MCF 10A (cell line): ENCODE data around the gene NPAS1. TPM values are rescaled to one million over a fixed set of nuclear protein-coding genes. Genes with fewer than 3 reads are reported as not detected.

Experiments used
- BruUV-seq: library from RNA; stranded (reverse); fragments of 400-500 nt; replicated peaks from 2 replicates; lab custom pipeline; 2021; lab: Mats Ljungman, UMichigan
- CTCF ChIA-PET: fragments of 300-600 bp; sonication (Branson Sonifier 250); formaldehyde crosslinking; extraction: SDS; loops from one replicate; lab custom pipeline; 2021; ENCODE audit warnings: antibody characterized with exemption, inconsistent platforms; lab: Yijun Ruan, JAX
- POLR2A ChIA-PET: fragments of 300-600, 350-650 bp; sonication (Branson Sonifier 250); formaldehyde crosslinking; extraction: SDS; loops from one replicate; lab custom pipeline; 2020; ENCODE audit warnings: antibody characterized with exemption, inconsistent platforms; lab: Yijun Ruan, JAX
- DNase-seq: peaks from one replicate; pipeline ENCODE4 v3.0.0-alpha.2; 2018; ENCODE audit not compliant: unreplicated experiment
- H3K27ac Mint-ChIP-seq: one replicate; pipeline ENCODE4 v1.8.0; 2022; ENCODE audit warnings: mild to moderate bottlenecking, low read depth, mixed read lengths; ENCODE audit not compliant: unreplicated experiment
- H3K27me3 Mint-ChIP-seq: one replicate; pipeline ENCODE4 v1.8.0; 2022; ENCODE audit warnings: mixed read lengths; ENCODE audit not compliant: insufficient read depth, unreplicated experiment
- H3K36me3 Mint-ChIP-seq: one replicate; pipeline ENCODE4 v1.8.0; 2022; ENCODE audit warnings: mild to moderate bottlenecking, moderate library complexity, mixed read lengths; ENCODE audit not compliant: insufficient read depth, unreplicated experiment
- H3K4me1 Mint-ChIP-seq: one replicate; pipeline ENCODE4 v1.8.0; 2022; ENCODE audit warnings: mixed read lengths; ENCODE audit not compliant: insufficient read depth, unreplicated experiment
- H3K4me3 Mint-ChIP-seq: one replicate; pipeline ENCODE4 v1.8.0; 2022; ENCODE audit warnings: mild to moderate bottlenecking, moderate library complexity, mixed read lengths; ENCODE audit not compliant: unreplicated experiment
- H3K9me3 Mint-ChIP-seq: one replicate; pipeline ENCODE4 v1.8.0; 2022; ENCODE audit warnings: mixed read lengths; ENCODE audit not compliant: unreplicated experiment
- CTCF ChIP-seq: fragments of 200-600 bp; IDR thresholded peaks from one replicate; pipeline ENCODE4 v1.8.0; 2022; ENCODE audit warnings: antibody characterized with exemption, mild to moderate bottlenecking; ENCODE audit not compliant: unreplicated experiment
- intact Hi-C: fragments of 100-400 bp; cut with micrococcal nuclease; formaldehyde crosslinking; loops from 2 replicates; pipeline ENCODE4 v1.14.1; 2022
- total RNA-seq: library from RNA; stranded (reverse); gene quantifications from 2 replicates; pipeline ENCODE4 v1.2.3, GENCODE V29; 2022

Gene NPAS1
- total RNA-seq, 1 experiment from 2014 or later: 0.68 TPM

DNA sequence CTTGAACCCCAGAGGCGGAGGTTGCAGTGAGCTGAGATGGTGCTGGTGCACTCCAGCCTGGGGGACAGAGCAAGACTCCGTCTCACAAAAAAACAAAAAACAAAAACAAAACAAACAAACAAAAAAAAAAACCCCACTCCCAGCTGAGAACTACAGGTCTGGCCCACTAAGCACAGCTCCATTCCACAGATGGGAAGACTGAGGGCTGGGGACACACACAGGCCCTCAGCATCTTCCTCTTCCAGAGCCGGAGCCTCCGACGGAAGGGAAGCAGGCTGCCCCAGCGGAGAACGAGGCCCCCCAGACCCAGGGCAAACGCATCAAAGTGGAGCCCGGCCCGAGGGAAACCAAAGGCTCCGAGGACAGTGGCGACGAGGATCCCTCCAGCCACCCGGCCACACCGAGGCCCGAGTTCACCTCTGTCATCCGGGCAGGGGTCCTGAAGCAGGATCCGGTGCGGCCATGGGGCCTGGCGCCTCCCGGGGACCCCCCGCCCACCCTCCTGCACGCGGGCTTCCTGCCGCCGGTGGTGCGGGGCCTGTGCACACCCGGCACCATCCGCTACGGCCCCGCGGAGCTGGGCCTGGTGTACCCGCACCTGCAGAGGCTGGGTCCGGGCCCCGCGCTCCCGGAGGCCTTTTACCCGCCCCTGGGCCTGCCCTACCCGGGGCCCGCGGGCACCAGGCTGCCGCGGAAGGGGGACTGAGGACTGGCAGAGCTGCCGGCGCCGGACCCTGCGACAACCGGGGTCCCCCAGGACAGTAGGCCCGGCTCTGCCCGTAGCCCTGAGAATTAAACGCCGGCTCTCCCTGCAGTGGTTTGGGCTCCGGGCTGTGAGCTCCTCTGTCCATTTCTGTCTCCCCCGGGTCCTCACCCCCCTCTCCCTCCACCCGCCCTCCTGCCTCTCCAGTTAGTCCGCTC, 25.6 kb downstream of the NPAS1 start:
- BruUV-seq: no TSS peak

GRCh38 chr19:47045867-47046470, 26.3 kb downstream of the NPAS1 start:
- intact Hi-C loops: no loop called here
- no TSS peak for BruUV-seq
- ChIA-PET POLR2A (interaction anchor here (1.6 kb wide), 1 partner anchor 10 kb away, joined by 4 read pairs; no protein-coding TSS in a partner anchor), CTCF (interaction anchor here (0.6 to 1.0 kb wide), 3 partner anchors 10 to 220 kb away, joined by 3 to 6 read pairs (median 3); no protein-coding TSS in a partner anchor)
- no peak for DNase-seq
- H3K9me3 Mint-ChIP-seq: no peaks in the 10 kb centered on the region
- no peak overlapping the region for H3K27ac Mint-ChIP-seq
- peaks cover 6% of the 10 kb centered on the region for H3K4me1 Mint-ChIP-seq
- H3K4me3 Mint-ChIP-seq: no peak overlapping the region
- no peak for TF ChIP-seq CTCF
- H3K27me3 Mint-ChIP-seq: no peaks in the 10 kb centered on the region
- no peaks in the 10 kb centered on the region for H3K36me3 Mint-ChIP-seq

More for the DNA sequence above, 25.6 kb downstream of the NPAS1 start:
- H3K27me3 Mint-ChIP-seq: no peaks in the 10 kb centered on the region
- TF ChIP-seq CTCF: no peak
- intact Hi-C loops: no loop called here
- H3K27ac Mint-ChIP-seq: no peak overlapping the region
- H3K4me1 Mint-ChIP-seq: peaks cover 6% of the 10 kb centered on the region
- no peak overlapping the region for H3K4me3 Mint-ChIP-seq
- H3K9me3 Mint-ChIP-seq: no peaks in the 10 kb centered on the region
- ChIA-PET POLR2A (interaction anchor here (0.7 to 1.6 kb wide), 3 partner anchors 9 to 259 kb away, joined by 3 to 4 read pairs (median 3); no protein-coding TSS in a partner anchor), CTCF (interaction anchor here (0.6 to 1.4 kb wide), 4 partner anchors 9 to 209 kb away, joined by 3 to 5 read pairs (median 4); no protein-coding TSS in a partner anchor)
- no peak for DNase-seq
- H3K36me3 Mint-ChIP-seq: no peaks in the 10 kb centered on the region

GRCh38 chr19:47047272-47047762, 27.7 kb downstream of the NPAS1 start:
- no peak for DNase-seq
- H3K36me3 Mint-ChIP-seq: no peaks in the 10 kb centered on the region
- CTCF ChIA-PET: interaction anchor here (0.6 to 1.0 kb wide), 5 partner anchors 12 to 430 kb away, joined by 3 to 5 read pairs (median 4); no protein-coding TSS in a partner anchor
- no peak overlapping the region for H3K27ac Mint-ChIP-seq
- H3K4me1 Mint-ChIP-seq: peaks cover 6% of the 10 kb centered on the region
- intact Hi-C loops: no loop called here
- no peaks in the 10 kb centered on the region for H3K9me3 Mint-ChIP-seq
- POLR2A ChIA-PET: interaction anchor here (0.5 to 2.4 kb wide), 7 partner anchors 12 to 1446 kb away, joined by 3 to 7 read pairs (median 4); partner anchors contain the start of gene ZC3H4
- H3K4me3 Mint-ChIP-seq: peak overlapping the region; percentile 86
- H3K27me3 Mint-ChIP-seq: no peaks in the 10 kb centered on the region
- BruUV-seq: no TSS peak
- TF ChIP-seq CTCF: no peak
